ENCODE results near the gene BLVRA.
"Not testable (repeated sequence)": the region's sequence is repeated elsewhere in the genome, so short reads cannot be mapped to it uniquely, and the experiment has no call there.

The BLVRA gene

GRCh38 chr7:43769791-43770465 is 11.4 kb downstream of the BLVRA start:
- DNase-seq = no peak

DNA sequence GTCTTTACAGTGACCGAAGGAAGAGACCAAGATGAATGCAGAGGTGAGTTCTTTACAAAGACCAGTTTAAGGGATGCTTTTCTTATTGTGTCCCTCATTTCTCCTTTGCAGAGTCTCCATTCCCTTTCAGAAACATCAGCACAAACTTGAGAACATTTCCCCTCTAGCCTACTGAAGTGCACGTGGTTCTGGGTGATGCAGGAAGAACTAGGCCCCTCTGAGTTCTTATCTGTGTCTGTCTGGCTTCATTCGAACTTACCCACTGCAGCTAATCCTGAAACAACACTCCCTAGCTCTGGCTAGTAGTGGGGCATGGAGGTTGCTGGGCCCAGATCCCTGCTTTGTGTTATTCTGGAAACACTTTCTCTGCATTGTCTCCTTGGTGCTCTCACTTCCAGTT is 12.6 kb downstream of the BLVRA start:
- DNase-seq = no peak

DNA sequence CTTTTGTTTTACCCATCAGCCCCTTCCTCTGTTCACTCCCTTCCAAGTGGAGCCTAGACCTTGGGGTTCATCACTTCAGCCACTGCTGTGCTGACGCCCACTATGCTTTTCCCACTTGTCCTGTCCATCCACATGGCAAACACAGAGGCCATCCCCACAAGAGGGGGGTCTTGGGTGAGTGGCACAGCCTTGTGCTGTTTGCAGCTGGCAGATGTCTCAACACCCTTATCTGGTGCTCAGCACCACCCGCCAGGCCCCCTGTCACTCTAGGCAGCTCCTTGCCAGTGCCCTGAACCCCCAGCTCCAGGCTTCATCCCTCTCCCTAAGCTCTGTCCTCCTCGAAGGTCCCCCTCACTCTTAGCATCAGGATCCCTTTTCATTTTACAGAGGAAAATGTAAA is 13.1 kb downstream of the BLVRA start:
- no peak for DNase-seq

GRCh38 chr7:43773268-43773667 is 14.8 kb downstream of the BLVRA start:
- DNase-seq = not testable (repeated sequence)

GRCh38 chr7:43775255-43775654 is 16.8 kb downstream of the BLVRA start:
- DNase-seq = not testable (repeated sequence)

DNA sequence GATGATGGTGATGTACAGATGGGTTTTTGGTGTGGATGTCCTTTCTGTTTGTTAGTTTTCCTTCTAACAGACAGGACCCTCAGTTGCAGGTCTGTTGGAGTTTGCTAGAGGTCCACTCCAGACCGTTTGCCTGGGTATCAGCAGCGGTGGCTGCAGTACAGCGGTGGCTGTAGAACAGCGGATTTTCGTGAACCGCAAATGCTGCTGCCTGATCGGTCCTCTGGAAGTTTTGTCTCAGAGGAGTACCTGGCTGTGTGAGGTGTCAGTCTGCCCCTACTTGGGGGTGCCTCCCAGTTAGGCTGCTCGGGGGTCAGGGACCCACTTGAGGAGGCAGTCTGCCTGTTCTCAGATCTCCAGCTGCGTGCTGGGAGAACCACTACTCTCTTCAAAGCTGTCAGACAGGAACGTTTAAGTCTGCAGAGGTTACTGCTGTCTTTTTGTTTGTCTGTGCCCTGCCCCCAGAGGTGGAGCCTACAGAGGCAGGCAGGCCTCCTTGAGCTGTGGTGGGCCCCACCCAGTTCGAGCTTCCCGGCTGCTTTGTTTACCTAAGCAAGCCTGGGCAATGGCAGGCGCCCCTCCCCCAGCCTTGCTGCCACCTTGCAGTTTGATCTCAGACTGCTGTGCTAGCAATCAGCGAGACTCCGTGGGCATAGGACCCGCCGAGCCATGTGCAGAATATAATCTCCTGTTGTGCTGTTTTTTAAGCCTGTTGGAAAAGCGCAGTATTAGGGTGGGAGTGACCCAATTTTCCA is 20.0 kb downstream of the BLVRA start:
- DNase-seq = not testable (repeated sequence)

GRCh38 chr7:43779045-43779812 is 20.7 kb downstream of the BLVRA start:
- DNase-seq = no peak

DNA sequence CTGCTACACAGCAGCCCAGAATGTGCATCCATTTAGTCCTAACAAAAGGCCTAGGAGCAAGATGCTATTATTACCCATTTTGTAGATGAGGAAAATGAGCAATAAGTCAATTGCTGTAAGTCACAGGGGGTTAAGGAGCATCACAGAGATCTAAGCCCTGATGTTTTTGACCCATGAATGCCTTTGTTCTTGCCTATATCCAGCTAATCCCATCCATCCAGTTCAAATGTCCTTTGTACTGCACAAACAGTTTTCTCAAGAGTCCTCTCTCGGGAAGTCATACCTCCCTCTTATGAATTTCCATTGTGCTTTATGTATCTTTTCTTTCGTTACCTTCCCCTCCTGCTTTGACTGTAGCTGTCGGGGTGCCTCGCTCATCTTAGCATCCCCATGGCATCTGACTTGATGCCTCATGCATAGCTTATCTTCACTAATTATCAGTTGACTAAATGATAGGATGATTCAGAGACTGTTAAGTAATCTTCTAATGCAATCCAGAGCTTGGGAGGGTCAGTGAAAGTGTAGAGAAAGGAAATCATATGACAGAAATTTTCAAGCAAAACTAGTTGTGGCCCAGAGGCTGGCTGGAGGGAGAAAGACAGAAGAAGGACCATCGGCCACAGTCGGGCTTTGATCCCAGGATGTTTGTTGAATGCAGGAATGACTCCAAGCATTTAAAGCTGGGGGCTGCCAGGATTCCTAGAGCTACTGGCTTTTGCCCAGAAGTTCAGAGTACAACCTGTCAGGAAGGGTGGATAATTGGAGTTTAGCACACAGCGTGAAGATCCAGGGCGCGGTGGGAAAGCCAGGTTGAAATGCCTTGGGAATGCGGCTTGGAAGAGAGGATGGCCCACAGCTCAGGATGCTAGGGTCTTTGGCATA is 23.5 kb downstream of the BLVRA start:
- DNase-seq = peak; percentile 93

DNA sequence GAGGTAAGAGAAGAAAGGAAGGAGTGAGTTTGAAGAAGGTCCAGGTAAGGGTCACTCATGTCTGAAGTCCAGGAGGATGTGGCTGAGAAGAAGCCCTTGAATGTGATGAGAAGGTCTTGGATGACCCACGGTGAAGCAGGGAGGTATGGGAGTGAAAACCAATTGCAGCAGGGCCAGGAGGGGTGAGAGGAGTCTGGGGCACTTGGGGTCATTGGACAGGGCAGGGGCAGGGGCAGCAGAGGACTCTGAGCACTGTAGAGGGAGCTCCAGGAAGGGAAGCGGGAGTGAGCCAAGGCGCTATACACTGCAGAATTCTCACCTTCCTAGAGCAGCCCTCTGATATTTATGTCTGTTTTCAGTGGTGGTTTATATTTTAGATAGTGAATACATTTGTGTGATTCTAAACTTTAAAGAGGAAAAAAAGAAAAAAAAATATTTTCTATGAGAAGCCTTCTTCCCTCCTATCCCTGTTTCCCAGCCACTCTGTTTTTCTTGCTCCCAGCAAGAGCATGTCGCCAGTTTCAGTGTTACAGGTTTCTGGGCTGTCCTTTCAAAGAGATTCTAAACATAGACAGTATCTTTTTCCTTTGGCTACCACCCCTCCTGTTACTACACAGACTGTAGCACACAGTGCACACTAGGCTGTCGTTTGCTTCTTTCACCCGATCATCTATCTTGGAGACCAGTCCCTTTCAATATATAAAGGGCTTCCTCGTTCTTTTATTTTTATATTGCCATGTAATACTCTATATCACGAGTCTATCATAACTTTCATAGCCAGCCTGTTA is 24.5 kb downstream of the BLVRA start:
- DNase-seq = no peak

DNA sequence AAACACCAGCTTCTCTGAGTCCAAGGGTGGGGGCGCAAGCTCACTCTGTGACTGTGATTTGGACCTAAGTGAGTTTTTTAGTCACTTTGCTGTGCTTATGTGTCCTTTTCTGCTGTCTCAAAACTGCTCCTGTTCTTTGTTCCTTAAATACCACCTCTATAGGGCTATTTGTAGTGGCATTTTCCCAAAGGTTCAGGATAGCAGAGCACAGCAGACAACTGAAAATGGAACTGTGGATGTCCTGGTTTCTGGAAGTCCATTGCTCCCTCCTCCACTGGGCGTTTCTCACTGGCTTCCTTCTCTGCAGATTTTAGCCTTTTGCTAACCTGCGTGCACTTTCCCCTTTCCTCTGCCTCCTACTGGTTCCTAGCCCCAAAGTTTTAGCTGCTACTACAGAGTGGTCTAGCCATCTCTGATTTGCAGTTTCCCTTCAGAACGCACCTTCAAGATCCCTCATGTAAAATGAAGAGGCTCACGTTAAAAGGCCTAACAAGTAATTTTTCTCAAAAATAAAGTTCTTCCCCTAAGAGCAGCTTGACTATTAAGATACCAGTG is 25.6 kb downstream of the BLVRA start:
- peak; percentile 15 for DNase-seq

GRCh38 chr7:43784585-43785087 is 26.2 kb downstream of the BLVRA start:
- DNase-seq = peak; percentile 94

DNA sequence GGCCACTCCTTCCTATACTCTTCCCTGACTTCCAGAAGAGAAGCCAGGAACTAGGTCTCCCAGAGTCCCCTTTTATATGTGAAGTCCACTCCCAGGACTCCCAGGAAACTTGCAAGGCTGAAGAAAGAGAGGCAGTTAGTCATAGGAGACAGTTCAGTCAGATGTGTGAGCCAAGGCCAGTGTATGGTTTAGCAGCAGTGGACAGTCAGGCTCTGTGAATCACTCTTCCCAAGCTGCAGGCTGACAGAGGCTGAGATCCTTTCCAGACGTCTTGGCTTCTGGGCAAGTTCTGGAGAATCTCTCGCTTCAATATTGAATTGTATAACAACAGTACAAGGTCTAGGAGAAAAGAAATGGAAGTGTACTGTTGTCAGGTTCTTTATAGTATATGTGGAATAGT is 26.9 kb downstream of the BLVRA start:
- DNase-seq = peak; percentile 91

- DNase-seq = no peak
Observed at GRCh38 chr7:43787771-43788170, 29.3 kb downstream of the BLVRA start.

- DNase-seq = no peak
Observed at GRCh38 chr7:43790006-43790405, 31.5 kb downstream of the BLVRA start.

DNA sequence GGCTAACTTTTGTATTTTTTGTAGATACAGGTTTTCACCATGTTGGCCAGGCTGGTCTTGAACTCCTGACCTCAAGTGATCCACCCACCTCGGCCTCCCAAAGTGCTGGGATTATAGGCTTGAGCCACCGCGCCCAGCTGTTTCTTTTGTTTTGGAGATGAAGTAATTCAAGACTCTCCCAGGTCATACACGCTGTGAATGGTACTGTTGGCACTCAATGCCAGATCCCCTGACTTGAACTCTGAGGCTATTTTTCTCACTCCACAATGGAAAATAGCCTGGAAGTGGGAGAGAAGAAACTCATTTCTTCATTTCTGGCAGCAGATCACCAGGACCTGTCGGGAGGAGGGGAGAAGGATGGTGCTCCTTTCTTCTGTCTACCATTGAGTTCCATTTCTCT is 32.4 kb downstream of the BLVRA start:
- DNase-seq = no peak

- DNase-seq = peak; percentile 83
Observed at GRCh38 chr7:43791665-43792064, 33.2 kb downstream of the BLVRA start.

GRCh38 chr7:43792471-43793150 is 34.1 kb downstream of the BLVRA start:
- peak; percentile 21 for DNase-seq

DNA sequence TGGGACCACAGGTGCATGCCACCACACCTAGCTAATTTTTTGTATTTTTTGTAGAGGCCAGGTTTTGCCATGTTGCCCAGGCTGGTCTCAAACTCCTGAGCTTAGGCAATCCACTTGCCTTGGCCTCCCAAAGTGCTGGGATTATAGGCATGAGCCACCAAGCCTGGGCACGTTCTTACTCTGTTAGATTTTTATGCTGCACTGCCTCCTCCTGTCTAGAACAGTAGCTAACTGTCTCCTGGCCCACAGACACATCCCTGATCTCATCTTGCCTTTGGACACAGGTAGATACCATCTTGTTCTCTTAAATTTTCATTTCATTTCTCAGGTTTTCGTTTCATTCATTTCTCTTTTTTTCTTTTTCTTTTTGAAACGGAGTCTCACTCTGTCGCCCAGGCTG is 41.1 kb downstream of the BLVRA start:
- DNase-seq = no peak

DNA sequence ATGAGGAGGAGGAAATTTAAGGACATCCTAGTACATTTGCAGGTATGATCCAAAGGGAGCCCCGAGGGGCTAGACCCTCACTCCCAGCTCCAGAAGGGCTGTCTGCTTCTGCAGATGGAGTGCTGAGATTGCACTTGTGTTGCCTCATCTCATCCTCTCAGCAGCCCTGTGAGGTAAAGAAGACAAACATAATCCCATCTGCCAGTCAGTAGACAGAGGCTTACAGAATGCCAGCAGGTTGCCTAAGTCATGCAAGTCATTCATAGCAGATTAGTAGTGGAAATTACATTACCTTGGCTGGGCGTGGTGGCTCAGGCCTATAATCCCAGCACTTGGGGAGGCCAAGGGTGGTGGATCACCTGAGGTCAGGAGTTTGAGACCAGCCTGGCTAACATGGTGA is 45.4 kb downstream of the BLVRA start:
- no peak for DNase-seq

DNA sequence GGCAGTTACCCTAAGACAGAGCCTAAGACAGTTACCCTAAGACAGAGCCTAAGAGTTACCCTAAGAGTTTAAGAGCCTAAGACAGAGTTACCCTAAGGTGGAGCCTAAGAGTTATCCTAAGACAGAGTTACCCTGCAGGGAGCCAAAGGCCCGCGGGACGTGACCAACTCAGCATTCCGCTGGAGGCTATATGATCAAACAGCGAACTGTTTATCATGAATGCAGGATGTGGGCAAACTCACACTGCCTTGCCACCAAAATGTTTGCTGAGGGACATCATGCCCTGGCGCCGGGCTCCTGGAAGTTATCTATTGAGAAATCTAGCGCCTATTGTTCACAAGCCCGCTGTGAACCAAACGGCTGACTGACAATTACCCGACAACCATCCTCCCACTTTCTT is 49.9 kb downstream of the BLVRA start:
- DNase-seq = no peak
